GM12891 (cell line): Measurements from ENCODE around the gene NADSYN1.

ENCODE experiments used
- DNase-seq: peaks from one replicate; pipeline ENCODE4 v3.0.0; 2011; ENCODE audit warnings: low spot score; ENCODE audit not compliant: insufficient read length
- FAIRE-seq: peaks from 2 replicates; lab custom pipeline; 2011; peaks lifted over from hg19 to GRCh38; lab: Jason Lieb, UNC
- PAX5 ChIP-seq: IDR thresholded peaks from 2 replicates; pipeline ENCODE4 v1.6.1; 2011; ENCODE audit warnings: low read length, moderate library complexity, mild to moderate bottlenecking; ENCODE audit not compliant: insufficient read depth, severe bottlenecking
- POLR2A ChIP-seq: IDR thresholded peaks from 2 replicates; pipeline ENCODE4 v1.6.1; 2011; ENCODE audit warnings: low read depth, low read length, control low read depth
- POLR2AphosphoS5 ChIP-seq: IDR thresholded peaks from 2 replicates; pipeline ENCODE4 v1.6.1; 2011; ENCODE audit warnings: low read depth, low read length, control low read depth
- POU2F2 ChIP-seq: IDR thresholded peaks from 2 replicates; pipeline ENCODE4 v1.6.1; 2011; ENCODE audit warnings: low read depth, mild to moderate bottlenecking, control low read depth, low read length, moderate library complexity
- SPI1 ChIP-seq: IDR thresholded peaks from 2 replicates; pipeline ENCODE4 v1.6.1; 2011; ENCODE audit warnings: low read depth, low read length, control low read depth
- TAF1 ChIP-seq: IDR thresholded peaks from 2 replicates; pipeline ENCODE4 v1.6.1; 2011; ENCODE audit warnings: low read depth, low read length, control low read depth

The NADSYN1 gene

DNA sequence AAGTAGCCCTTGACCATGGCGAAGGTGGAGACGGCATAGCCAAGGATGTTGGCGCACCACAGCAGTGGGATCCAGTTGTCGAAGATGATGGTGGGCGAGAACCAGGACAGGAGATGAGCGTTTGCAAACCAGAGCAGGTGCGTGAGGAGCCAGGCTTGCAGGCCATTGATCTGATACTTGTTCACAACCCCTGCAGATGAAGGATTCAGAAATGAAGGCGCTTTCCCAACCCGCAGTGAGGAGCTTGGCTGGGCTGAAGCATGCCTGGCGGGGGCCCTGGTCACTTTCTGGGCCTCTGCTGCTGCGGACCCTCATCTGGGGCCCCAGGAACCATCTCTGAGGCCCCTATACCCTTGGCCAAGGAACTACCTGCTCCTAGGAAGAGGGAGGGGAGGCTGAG, 11.8 kb upstream of the NADSYN1 start:
- FAIRE-seq (no peak), DNase-seq (no peak)
- TF ChIP-seq POLR2A (no peak), PAX5 (no peak), POLR2AphosphoS5 (no peak), POU2F2 (no peak), SPI1 (no peak), TAF1 (no peak)

DNA sequence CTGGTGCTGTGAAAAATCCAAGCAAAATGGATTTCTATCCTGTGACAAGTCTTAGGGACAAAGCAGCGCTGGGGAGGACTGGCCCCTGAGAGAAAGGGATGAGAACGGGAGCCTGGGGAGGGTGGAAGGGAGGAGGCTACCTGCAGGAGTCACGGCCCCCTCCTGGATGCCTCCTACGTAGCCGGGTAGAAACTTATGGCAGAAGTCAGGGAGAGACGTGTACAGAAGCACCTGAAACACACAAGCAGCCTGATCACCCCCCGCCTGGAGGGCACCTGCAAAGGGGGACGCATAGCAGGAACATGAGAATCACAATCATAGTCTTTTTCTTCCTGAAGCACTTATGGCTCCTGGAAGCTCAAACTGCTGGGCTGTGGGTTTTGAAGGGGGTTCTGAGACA, 10.9 kb upstream of the NADSYN1 start:
- TF ChIP-seq POLR2AphosphoS5 (no peak), SPI1 (no peak), POU2F2 (no peak), TAF1 (no peak), PAX5 (no peak), POLR2A (no peak)
- no peak for FAIRE-seq
- DNase-seq = no peak

DNA sequence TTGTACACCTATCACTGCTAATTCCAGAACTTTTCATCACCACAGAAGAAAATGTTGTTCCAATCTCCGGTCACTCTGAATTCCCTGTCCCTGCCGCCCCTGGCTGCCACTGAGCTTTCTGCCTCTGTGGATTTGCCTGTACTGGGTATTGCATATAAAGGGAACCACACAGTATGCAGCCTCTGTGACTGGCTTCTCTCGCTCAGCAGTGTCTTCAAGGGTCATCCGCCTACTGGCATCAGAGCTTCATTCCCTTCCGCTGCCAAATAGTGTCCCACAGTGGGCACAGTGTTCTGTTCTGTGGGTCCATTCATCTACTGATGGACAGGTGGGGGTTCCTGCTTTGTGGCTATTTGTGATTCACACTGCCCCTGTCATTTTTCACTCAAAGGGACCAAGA, 10.1 kb upstream of the NADSYN1 start:
- no peak for TF ChIP-seq TAF1
- TF ChIP-seq SPI1 = no peak
- no peak for FAIRE-seq

DNA sequence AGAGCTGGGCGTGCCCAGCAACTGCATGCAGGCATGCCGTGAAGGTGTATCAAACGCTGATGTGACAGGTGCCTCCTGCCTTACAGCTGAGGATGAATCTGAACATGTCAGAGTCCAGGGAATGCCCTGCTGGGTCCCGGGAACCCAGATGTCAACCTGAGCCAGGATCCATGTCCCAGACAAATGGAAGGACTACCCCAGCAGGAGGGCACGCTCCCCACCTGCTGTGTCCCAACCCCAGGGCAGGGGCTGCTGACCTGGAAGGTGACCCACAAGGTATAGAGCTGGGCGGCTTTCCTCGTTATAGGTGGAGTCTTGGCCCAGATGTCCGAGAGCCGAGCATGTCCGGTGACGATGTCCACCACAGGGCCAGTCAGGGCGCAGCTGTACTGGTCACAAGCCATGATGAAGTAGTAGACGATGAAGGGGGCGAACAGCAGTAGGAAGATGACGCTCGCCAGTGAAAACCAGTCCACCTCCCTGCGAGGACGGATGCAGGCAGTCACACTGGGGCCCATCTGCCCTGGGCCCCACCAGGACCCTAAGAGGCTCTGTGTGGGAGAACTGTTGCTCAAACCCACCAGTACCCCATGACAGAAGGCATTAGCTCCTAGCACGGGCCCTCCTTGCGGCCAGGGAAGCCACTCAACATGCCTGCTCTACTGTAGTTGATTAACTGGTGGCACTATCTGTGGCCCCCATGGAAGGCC, 9.1 kb upstream of the NADSYN1 start:
- FAIRE-seq (no peak), DNase-seq (no peak)
- TF ChIP-seq SPI1 (no peak), POU2F2 (no peak), PAX5 (no peak), TAF1 (no peak), POLR2A (no peak), POLR2AphosphoS5 (no peak)

More for the DNA sequence above, 10.1 kb upstream of the NADSYN1 start:
- no peak for DNase-seq

DNA sequence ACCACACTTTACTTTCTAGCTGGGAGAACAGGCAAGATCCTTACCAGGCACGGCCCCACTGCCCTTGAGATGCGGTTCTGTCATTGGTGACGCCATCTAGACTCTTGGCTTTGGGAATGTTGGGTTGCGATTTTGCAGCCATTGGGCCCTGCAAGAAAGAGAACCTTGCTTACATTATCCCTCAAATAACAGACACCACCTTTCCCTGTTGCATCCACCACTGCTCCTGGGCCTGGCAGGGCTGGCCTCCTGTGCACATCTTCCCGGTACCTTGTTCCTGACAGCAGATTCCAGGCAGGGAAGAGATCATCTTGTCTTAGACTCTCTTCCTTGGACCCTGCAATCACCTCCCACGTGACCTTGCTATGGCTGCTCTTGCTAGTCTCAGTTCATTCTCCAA, 8.2 kb upstream of the NADSYN1 start:
- TF ChIP-seq PAX5 (no peak), SPI1 (no peak), TAF1 (no peak), POU2F2 (no peak), POLR2A (no peak), POLR2AphosphoS5 (no peak)
- FAIRE-seq (no peak), DNase-seq (no peak)

DNA sequence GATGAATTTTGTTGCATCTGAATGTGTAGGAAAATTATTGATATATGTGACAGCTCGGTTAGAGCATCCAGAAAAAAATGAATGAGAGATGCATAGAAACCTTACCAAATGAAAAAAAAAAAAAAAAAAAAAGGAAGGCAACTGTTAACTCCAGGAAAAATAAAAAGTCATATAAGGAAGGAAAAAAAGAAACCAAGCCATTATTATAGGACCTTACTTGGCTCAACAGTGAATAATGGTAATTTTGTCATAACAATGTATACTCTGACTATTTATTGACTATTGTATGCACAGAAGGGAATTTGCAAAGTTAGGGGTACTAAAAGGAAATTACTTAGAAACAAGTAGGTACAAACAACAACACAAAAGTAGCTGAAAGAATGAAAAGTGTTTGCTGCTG, 6.9 kb upstream of the NADSYN1 start:
- DNase-seq = no peak
- FAIRE-seq = no peak
- no peak for TF ChIP-seq POLR2AphosphoS5
- no peak for TF ChIP-seq TAF1
- TF ChIP-seq POU2F2 = no peak
- TF ChIP-seq SPI1 = no peak
- no peak for TF ChIP-seq PAX5
- no peak for TF ChIP-seq POLR2A

DNA sequence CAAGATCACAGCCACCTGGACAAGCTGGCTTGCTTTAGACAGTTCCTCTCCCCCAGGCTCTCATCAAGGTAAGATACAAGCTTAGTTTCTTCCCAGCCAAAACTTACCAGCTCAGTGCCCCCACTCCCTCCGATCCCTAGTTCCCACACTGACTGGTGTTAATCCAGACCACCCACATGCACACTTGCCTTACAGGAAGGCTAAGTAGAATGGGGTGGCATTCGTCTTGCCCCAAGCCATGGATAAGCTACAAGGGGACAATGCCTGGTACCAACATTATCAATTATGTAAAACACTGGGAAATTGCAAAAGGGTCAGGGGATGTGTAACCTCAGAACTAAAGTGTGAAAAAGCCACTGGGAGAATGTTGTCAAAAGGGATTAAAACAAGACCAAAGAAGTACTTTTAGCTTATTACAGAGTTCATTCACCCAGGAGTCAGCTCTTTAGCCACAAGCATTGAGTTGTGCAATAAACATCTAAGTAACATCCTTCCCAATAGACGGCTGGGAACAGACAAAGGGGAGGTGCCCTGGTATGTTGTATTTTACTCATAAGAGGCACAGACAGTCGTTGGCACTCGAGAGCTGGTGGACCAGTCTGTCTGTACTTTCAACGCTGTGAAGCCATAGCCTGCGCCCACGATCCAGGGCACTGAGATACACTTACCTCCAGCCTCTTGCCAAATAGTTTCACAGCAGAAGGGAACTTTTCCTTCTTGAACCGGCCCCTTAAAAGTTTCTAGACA, 5.9 kb upstream of the NADSYN1 start:
- DNase-seq (no peak), FAIRE-seq (no peak)
- TF ChIP-seq POU2F2 (no peak), SPI1 (no peak), POLR2A (no peak), POLR2AphosphoS5 (no peak)

DNA sequence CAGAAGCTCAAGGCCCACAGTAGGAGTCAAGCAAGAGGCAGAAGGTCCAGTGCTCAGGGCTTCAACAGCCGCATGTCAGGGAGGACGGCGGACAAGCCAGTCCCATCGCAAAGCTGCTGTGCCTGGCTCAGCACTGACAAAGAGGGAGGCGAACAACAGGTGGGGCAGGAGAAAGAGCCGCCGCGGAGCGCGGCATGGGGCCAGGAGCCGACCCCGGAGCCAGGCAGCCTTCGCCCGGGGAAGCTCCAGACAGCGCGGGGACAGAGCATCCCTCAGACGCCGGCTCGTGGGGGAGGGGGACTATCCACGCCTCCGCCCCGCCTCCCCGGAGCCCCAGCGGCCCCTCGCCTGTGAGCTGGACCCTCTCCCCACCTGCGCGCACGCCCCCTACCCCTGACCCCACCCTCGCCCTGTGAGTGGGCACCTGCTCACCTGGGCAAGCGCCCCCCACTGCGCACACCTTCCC, 5.2 kb upstream of the NADSYN1 start:
- TF ChIP-seq PAX5 (no peak), POLR2AphosphoS5 (no peak), POLR2A (no peak), TAF1 (no peak), SPI1 (no peak), POU2F2 (no peak)
- DNase-seq (no peak), FAIRE-seq (no peak)

DNA sequence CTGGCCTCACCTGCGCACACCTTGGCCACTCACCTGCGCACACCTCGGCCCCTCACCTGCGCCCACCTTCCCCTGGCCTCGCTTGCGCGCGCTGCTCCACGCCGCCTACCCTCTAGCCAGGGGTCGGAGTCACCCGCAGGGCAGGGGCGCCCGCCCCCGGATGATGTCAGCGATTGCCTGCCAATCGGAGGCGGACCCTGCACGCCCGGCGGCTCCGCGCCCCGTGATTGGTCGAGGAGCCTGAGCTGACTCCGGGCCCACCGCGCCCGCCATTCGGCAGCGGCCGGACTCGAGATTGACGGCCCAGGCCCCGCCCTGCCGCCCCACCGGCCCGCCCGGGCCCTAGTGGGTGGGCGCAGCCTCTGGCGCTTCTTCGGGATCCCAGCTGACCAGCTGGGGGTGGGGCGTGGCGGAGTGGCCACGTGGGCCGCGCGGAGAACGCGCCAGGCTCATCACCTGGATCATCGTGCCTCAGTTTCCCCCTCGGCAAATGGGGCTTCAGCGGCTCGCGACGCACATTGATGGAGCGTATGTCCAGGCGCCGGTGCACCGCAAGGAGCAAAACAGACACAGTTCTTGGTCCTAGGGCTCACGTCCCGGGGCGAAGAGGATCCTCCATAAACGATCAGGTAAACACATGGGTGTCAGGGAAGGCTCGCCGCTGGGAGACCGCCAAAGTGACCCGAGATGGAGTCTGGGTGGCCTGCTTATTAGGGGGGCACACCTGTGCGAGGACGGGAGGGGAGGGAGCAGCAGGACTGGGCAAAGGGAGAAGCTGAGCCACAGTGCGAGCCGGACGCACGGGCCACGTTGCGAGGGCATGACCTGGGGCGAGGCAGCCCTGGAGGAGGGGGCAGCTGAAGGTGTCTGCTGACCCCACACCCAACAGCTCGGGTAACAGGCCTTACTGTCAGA, 4.5 kb upstream of the NADSYN1 start, which contains the start of gene DHCR7:
TSS of gene DHCR7 (minus strand) at position 137 of the 915 bp plus-strand sequence. CDS start 3,441 bp downstream, outside the sequence.
- FAIRE-seq = peak; percentile 93
- TF ChIP-seq POU2F2 (no peak; the same call in 1 of the 2 replicates), POLR2A (no peak; the same call in 1 of the 2 replicates), POLR2AphosphoS5 (peak; percentile 5; the same call in 1 of the 2 replicates), TAF1 (0 out of 2 replicates have a peak, but pooled peaks have one; percentile 38)
- peak; percentile 98 for DNase-seq
